VCaP (cell line): ENCODE data around the gene PUM2.

Experiments
- H3K27ac ChIP-seq: fragments of 450-650 bp; 2 replicates; pipeline ENCODE4 v1.5.1; 2017
- TF ChIP-seq, protein P1 (sequence below): fragments of 450-650 bp; conservative IDR thresholded peaks from 2 replicates; pipeline ENCODE4 v1.5.1; 2017; ENCODE audit warnings: mild to moderate bottlenecking, moderate library complexity

PUM2 gene

DNA sequence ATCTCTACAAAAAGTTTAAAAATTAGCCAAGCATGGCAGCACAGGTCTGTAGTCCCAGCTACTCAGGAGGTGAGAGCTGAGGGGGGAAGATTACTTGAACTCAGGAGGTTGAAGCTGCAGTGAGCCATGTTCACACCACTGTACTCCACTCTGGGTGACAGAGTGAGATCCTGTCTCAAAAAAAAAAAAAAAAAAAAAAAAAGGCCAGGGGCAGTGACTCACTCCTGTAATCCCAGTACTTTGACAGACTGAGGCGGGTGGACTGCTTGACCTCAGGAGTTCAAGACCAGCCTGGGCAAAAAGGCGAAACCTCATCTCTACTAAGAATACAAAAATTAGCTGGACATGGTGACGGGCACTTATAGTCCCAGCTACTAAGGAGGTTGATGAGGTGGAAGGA is 37.0 kb downstream of the PUM2 start:
- TF ChIP-seq, protein P1, sequence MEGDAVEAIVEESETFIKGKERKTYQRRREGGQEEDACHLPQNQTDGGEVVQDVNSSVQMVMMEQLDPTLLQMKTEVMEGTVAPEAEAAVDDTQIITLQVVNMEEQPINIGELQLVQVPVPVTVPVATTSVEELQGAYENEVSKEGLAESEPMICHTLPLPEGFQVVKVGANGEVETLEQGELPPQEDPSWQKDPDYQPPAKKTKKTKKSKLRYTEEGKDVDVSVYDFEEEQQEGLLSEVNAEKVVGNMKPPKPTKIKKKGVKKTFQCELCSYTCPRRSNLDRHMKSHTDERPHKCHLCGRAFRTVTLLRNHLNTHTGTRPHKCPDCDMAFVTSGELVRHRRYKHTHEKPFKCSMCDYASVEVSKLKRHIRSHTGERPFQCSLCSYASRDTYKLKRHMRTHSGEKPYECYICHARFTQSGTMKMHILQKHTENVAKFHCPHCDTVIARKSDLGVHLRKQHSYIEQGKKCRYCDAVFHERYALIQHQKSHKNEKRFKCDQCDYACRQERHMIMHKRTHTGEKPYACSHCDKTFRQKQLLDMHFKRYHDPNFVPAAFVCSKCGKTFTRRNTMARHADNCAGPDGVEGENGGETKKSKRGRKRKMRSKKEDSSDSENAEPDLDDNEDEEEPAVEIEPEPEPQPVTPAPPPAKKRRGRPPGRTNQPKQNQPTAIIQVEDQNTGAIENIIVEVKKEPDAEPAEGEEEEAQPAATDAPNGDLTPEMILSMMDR: no peak
- H3K27ac ChIP-seq: no peak overlapping the region

DNA sequence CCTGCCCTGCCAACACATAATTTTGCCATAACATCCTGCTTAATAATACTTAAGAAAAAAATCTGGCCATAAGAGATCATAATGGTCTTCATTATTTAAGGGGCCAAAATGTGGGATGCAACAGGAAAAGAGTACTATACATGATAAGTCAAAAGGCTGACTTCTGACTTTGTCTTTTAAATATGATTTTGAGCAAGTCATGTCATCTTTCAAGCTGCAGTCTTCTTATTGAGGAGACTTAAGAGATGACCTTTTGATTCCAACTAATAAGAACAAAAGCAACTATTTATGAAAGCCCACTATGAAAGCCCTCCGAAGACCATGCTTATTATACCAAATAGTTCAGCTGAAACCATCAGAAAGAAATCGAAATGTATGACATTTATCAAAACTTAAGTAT is 41.6 kb downstream of the PUM2 start:
- no peak overlapping the region for H3K27ac ChIP-seq
- TF ChIP-seq, protein P1: no peak

DNA sequence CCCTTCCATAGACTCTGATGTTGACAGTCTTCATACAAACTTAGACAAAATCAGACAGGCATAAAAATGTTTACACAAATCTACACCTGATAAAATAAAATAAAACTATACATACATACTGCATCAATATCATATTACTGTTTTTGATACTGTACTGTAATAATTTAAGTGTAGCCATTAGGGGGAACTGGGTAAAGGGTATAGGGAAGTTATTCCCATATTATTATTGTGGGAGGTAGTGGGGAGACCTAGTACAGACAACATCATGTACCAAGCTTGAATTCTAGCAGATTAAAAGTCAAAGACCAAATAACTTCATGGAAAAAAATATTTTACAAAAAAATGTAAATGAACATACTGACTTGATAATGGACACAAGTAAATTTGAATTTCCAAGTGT is 43.3 kb downstream of the PUM2 start:
- no peak overlapping the region for H3K27ac ChIP-seq
- TF ChIP-seq, protein P1: no peak

DNA sequence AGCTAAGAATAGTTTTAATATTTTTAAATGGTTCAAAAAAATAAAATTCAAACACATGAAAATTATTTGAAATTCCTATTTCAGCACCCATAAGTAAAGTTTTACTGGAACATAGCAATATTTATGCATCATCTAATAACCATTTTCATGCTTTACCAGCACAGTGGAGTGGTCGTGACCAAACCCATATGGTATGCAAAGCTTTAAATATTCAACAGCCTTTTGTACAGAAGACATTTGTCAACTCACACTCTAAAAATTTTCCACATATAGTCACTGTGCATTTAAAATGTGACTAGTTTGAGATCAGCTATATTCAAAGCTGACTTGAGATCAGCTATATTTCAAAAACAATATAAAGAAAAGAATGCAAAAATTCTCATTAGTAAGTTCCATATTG is 46.2 kb downstream of the PUM2 start:
- no peak overlapping the region for H3K27ac ChIP-seq
- TF ChIP-seq, protein P1: no peak

DNA sequence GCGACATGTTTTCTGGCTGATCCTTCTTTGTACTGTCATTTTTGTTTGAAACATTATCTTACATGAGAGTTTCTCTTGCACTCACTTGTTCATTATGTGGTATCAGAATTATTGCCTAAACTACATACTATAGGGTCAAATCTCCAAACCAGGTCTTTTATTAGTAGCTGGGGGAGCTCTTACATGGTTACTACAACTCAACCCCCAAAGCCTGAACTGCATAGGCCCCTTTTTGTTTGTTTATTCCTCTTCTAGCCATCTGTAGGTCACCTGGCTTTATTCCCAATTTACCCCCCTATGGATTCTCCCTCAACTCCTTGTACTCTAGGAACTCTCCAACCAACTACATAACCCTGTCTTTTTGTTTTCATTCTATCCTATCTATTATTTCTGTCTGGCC is 46.7 kb downstream of the PUM2 start:
- no peak overlapping the region for H3K27ac ChIP-seq
- TF ChIP-seq, protein P1: no peak

DNA sequence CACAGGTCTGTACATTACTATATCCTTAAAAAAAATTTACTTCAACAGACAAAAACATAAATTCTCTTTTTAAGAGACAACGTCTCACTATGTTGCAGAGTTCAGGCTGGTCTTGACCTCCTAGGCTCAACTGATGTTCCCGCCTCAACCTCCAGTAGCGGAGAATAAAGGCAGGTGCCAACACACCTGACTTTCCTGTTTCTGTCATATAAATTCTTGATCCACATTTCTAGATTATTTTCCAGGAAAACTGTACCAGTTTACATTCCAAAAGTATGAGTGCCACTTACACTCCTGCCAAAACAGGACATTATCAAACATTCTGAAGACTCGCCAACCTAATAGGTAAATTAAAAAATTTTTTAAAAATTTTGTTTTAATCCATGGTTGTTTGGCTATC is 48.6 kb downstream of the PUM2 start:
- TF ChIP-seq, protein P1: no peak
- no peak overlapping the region for H3K27ac ChIP-seq

DNA sequence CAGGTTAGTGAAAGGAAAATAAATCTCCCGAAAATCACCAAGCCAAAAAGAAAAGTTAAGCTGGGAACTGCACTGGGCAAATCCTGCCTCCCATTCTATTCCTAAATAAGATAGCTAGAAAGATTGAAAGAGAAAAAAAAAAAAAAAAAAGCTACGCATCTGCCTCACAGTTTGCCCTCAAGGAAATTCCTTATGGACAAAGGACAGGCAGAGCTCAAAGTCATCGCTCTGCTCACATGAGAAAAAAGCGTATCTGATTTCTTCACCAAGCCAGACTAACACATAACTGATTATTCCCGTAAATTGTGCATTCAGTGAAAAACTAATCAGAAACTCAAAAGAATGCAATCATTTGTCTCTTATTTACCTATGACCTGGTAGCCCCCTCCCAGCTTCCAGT is 50.0 kb downstream of the PUM2 start:
- TF ChIP-seq, protein P1: no peak
- no peak overlapping the region for H3K27ac ChIP-seq

DNA sequence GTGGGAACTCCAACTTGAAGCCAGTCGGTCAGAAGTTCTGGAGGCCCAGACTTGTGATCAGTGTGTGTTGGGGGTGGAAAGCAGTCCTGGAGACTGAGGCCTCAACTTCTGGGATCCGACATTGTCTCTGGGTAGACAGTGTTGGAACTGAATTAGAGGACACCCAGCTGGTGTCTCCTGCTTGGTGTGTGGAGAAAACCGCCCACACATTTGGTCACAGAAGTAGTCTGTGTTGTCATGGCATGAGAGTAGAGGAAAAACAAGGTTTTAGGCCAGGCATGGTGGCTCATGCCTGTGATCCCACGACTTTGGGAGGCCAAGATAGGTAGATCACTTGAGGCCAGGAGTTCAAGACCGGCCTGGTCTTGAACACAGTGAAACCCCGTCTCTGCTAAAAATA is 51.5 kb downstream of the PUM2 start:
- TF ChIP-seq, protein P1: no peak
- H3K27ac ChIP-seq: no peak overlapping the region
